Amniotic epithelial cell (primary cell): ENCODE data around the gene PSD.
A peak's percentile ranks its signal among the peaks of the same experiment; 100 is the strongest.

Experiments used
- DNase-seq: peaks from one replicate; pipeline ENCODE4 v3.0.0-alpha.2; 2010; ENCODE audit warnings: low read depth

PSD gene

DNA sequence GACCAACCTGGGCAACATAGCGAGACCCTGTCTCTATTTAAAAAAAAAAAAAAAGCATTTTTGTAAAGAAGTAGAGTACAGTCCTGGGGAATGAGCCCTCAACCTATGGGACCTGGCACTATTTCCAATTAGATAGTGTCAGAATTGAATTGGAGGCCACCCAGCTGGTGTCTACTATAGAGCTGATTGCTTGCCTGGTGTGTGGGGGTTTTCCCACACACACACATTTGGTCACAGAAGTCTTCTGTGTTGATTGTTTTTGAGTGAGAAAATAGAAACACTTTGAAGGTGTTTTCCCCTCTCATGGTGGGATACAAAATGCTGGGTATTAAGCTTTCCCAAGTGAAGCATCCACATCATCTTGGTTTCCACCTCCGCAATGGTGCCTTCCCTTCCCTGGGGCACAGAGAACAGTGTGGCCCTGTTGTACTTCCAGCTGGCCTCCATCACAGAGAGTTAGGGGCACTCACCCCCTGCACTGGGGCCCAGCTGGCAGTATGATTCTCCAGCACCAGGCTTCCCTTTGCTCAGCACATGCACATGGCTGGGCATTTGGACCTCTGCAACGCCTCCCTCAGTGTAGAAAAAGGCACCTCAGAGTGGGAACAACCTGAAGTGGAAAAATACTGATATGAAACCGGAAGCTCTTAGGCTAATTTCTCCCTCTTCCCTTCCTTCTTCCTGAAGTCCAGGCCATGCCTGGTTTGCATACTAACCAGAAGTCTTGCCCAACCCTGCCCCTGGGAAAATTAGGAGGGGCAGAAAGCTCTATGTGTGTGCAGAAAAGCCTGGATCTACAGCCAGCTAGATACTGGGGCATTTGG is 33.8 kb downstream of the PSD start:
- DNase-seq = peak; percentile 75

DNA sequence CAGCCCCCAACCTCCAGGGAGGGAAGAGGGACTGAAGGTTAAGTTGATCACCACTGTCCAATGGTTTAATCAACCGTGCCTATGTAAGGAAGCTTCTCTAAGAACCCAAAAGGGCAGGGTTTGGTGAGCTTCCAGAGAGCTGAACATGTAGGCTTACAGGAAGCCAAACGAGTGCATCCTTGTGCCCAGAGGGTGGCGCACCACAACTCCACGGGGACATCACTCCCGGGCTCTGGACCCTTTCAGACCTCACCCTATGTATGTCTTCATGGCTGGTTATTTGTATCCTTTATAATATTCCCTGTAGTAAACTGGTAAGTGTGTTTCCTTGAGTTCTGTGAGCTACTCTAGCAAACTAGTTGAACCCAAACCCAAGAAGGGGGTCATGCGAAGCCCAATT is 34.5 kb downstream of the PSD start:
- DNase-seq = peak; percentile 33

DNA sequence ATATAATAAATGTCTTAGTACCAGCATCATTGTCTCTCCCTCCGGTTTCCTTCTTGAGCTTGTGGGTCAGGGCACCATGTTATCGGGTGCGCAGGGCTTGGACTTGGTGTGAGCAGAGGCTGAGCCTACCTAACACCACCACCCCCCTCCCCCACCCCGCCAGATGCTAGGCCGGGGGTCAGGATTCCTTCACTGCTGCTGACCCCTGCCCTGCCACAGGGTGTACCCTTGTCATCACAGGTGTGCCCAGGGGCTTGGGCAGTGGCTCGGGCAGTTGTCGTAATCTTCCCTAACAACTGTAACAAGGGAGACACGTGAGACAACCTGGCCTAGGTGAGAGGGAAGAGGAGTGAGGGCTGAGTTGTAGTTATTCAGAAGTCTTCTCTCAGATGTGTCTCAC is 35.7 kb downstream of the PSD start:
- no peak for DNase-seq

DNA sequence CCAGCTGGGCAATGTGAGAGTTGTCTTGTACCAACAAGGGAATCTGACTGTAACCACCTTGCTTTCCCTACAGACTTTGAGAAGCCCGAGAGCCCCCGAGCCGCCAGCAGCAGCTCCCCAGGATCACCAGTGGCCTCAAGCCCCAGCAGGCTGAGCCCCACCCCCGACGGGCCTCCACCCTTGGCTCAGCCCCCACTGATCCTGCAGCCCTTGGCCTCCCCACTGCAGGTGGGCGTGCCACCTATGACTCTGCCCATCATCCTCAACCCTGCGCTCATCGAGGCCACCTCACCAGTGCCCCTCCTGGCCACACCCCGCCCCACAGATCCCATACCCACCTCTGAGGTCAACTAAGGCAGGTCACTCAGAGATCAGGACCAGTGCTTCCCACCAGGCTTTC is 36.6 kb downstream of the PSD start:
- DNase-seq = no peak

DNA sequence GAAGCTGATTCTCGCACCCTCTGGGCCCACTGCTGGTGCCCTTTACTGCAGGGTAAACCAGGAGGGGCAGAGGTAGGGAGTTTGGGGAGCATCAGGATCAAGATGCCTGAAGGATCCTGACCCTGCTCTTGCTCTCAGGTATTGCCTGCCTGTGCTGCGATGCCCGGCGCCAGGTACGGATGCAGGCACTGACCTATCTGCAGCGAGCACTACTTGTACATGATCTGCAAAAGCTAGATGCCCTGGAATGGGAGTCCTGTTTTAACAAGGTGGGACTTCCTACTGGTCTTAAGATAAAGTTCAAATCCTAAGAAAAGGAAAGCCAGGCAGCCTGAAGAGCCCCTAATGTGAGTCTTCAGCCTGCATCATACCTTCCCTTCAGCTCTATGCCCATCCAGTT is 39.2 kb downstream of the PSD start:
- DNase-seq = no peak

DNA sequence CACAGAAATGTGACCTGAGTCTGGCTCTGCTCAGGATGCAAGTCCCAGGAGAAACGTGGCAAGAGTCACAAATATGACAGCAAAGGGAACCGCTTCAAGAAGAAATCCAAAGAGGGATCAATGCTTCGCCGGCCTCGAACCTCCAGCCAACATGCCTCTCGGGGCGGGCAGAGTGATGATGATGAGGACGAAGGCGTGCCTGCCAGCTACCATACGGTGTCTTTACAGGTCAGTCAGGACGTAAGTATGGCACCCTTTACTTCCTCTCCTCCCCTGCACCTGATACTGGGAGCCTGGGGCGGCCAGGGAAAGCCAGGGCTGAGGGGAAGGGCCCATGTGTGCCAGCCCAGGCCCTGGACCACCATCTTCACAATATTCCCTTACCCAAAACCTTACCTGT is 41.7 kb downstream of the PSD start:
- no peak for DNase-seq

DNA sequence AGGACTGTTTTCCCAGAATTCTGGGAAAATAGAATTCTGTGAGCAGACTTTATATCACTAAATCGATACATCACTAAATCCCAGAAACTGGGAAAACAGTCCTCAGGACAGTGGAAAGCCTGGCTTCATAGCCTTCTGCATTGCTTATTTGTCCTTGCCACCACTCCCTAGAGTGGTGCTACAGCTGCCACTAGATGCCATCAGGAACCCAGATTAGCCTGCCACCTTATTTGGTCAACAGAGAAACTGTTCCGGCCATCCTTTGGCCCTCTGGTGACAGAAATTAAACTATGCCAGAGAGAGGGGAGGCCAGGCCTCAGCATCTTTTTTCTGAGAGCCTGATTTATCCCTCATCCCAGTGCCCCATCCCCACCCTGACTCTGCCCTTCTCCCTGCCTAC is 42.7 kb downstream of the PSD start:
- DNase-seq = no peak

DNA sequence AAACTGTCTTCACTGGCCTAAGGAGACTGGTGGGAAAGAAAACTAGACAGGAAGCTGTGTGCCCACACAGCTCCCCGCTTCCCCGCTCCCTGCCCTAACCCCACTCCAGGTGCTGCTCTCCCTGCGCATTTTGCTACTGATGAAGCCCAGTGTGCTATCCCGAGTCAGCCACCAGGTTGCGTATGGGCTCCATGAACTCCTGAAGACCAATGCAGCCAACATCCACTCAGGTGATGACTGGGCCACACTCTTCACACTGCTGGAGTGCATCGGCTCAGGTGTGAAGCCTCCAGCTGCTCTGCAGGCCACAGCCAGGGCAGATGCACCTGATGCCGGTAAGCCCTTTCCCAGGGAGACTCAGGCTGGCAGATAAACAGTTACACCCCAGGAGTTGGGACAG is 43.3 kb downstream of the PSD start:
- peak; percentile 3 for DNase-seq

DNA sequence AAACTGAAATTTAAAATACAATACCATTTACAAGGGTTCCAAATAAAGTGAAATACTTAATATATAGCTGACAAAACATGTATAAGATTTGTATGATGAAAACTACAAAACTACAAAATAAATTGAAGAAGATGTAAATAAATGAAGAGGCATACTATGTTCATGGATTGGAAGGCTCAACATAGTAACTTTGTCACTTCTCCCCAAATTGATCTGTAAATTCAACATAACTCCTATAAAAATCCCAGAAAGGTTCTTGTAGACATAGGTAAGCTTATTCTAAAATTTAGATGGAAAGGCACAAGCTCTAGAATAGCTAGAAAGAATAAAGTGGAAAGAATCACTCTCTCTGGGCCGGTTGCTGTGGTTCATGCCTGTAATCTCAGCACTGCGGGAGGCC is 47.3 kb downstream of the PSD start:
- DNase-seq = no peak

DNA sequence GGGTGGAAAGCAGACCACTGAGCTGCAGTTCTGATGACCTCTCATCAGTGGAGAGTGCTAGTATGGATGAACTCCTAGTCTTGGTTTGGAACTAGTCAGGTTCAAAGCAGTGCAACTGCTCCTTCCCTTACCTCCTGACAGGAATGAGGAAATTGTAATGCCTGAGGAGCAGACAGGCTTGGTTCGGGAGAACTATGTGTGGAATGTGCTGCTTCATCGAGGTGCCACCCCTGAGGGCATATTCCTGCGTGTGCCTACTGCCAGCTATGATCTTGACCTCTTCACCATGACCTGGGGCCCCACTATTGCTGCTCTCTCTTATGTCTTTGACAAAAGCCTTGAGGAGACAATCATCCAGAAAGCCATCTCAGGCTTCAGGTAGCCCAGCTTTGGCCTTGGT is 50.5 kb downstream of the PSD start:
- no peak for DNase-seq

DNA sequence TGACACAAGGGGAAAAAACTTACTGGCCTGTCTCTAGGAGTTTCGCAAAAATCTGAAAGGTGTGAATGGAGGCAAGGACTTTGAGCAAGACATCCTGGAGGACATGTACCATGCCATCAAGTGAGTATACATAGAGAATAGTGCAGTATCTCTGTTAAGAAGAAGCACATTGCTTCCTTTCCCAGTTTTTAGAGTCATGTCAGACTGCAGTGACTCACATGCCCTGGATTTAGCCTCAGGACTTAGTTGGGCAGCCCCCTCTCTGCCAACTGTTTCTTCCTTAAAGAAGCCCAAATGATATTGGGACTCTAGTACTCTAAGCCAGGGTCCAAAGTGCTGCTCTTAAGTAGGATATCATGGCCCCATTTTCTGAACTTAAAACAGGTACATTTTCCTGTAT is 51.1 kb downstream of the PSD start:
- no peak for DNase-seq

DNA sequence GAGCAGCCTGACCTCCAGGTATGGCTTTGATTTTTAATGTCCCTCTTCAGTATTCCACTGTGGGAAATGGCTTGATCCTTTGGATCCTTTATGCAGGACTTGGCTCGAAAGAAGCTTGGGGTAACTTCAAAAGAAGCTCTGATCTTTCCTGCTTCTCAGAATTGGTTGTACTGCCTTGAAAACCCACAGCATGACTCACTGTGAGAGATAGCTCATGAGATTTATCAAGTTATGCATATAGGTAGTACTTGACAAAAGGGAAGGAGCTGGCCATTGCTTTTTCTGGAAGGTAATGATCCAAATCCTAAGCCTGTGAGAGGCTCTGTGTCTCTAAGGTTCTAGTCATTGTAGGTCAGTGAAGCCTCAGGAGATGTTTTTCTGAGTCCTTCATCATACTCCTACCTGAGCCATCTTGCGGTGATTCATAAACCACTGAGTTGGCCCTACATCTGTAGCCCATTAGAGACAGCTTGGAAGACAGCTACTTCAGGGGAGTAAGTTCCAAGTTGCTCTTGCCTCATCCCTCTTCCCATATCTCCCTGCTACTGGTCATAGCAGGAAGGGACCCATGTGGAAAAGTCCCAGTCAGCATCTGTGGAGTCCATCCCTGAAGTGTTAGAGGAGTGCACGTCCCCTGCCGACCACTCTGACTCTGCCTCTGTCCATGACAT is 59.7 kb downstream of the PSD start:
- DNase-seq = peak; percentile 44

DNA sequence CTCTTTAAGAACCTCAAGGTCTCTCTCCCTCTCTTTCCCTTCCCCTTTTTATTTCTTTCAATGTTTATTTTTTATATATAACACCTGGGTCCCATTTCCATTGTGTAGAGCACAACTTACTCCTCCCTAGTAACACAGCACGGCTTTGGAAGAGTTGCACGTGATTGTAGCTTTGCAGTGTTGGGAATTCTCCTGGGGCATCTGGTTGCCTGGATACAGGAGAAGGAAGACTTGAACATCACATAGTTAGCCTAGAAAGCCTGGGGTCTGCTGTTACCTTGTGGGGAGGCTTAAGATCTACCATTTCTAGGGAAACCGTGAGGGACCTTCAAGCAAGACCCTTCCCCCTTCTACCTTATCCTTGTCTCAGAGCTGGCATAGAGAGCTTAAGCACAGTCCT is 64.1 kb downstream of the PSD start:
- no peak for DNase-seq
